GM12801 (cell line): ENCODE results near the gene PGM1.

ENCODE experiments used
- TF ChIP-seq, protein P1 (sequence below): IDR thresholded peaks from one replicate; pipeline ENCODE4 v1.5.1; 2011; ENCODE audit warnings: control low read depth; ENCODE audit not compliant: insufficient read length; ENCODE audit errors: extremely low read depth

PGM1 gene

DNA sequence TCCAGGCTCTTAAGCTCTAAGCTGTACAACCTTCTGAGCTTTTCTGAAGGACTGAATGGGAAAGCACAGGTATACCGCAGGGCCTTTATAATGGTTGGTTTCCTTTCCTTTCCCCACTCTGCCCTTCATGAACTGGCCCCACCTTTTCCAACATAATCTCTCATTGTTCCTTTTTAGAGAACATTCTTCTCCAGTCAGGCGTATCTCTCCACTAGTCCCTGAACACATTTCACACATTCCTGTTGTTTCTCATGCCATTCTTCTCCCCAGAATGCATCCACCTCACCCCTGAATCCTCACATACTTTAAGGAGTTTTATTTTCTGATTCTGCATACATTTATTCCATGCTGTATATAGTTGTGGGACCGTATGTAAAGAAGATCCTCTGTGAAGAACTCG, 41.3 kb downstream of the PGM1 start:
- TF ChIP-seq, protein P1, sequence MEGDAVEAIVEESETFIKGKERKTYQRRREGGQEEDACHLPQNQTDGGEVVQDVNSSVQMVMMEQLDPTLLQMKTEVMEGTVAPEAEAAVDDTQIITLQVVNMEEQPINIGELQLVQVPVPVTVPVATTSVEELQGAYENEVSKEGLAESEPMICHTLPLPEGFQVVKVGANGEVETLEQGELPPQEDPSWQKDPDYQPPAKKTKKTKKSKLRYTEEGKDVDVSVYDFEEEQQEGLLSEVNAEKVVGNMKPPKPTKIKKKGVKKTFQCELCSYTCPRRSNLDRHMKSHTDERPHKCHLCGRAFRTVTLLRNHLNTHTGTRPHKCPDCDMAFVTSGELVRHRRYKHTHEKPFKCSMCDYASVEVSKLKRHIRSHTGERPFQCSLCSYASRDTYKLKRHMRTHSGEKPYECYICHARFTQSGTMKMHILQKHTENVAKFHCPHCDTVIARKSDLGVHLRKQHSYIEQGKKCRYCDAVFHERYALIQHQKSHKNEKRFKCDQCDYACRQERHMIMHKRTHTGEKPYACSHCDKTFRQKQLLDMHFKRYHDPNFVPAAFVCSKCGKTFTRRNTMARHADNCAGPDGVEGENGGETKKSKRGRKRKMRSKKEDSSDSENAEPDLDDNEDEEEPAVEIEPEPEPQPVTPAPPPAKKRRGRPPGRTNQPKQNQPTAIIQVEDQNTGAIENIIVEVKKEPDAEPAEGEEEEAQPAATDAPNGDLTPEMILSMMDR = no peak

DNA sequence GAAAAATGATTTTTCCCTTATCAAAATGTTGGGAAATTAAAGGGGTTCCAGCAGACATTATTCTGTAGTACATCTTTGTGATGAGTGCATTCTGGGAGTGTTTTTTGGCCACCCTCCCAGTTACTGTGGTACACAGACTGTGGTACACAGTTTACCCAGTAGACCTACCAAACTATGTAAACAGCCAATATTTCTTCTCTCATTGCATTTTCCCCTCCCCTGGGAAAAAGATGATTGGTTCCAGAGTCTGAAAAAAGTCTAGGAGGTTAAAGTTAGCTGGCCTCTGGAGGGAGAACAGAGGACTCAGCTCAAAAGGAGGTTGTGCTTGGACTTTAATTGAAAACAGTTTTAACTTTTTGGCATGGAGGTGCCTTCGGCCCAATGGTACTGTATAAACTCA, 42.5 kb downstream of the PGM1 start:
- TF ChIP-seq, protein P1 = no peak

- TF ChIP-seq, protein P1 = no peak
Measured at GRCh38 chr1:63636192-63637105, 43.2 kb downstream of the PGM1 start.

- TF ChIP-seq, protein P1 = no peak
Measured at GRCh38 chr1:63638471-63638870, 45.3 kb downstream of the PGM1 start.

GRCh38 chr1:63638875-63639274, 45.7 kb downstream of the PGM1 start:
- TF ChIP-seq, protein P1 = no peak

GRCh38 chr1:63640633-63641567, 47.7 kb downstream of the PGM1 start:
- TF ChIP-seq, protein P1 = no peak

DNA sequence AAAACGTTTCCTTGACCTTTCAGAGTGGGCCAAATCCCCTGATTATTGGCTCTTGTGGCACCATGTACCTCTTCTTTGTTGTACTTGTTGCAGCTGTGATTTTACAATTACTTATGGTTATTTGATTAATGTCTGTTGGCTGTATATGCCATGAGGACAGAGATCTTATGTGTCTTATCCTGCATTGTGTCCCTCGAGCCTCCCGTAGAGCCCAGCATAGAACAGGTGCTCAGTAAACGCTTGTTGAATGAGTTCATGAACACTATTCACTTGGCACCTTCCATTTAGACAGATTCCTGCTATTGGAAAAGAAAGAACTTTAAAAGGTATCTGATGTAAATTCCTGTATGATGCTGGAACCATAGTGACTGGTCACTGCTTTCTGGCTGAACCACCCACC, 48.4 kb downstream of the PGM1 start:
- TF ChIP-seq, protein P1 = no peak
